Activated B cell treated with CpG ODN at 0.5 μM for 24 hours (primary cell): ENCODE results near the gene DMRT1. TPM values are rescaled to one million over a fixed set of nuclear protein-coding genes. Genes with fewer than 3 reads are reported as not detected.

Experiments used
- ATAC-seq: fragments of 200-7000 bp; cut with Tn5 transposase; one replicate; pipeline ENCODE4 v1.10.0; 2021; ENCODE audit warnings: low read depth, mild to moderate bottlenecking, moderate library complexity
- CTCF ChIA-PET: fragments of 350-600 bp; sonication (Branson Sonifier 250); formaldehyde crosslinking; loops from one replicate; lab custom pipeline; 2021; ENCODE audit warnings: antibody characterized with exemption; lab: Charles Lee
- POLR2A ChIA-PET: fragments of 350-600 bp; sonication (Branson Sonifier 250); formaldehyde crosslinking; loops from one replicate; lab custom pipeline; 2021; ENCODE audit warnings: antibody characterized with exemption; lab: Charles Lee
- DNase-seq: peaks from one replicate; pipeline ENCODE4 v3.0.0; 2022
- H3K27ac Mint-ChIP-seq: one replicate; pipeline ENCODE4 v1.8.0; 2020; ENCODE audit warnings: mixed read lengths
- H3K27me3 Mint-ChIP-seq: one replicate; pipeline ENCODE4 v1.8.0; 2021; ENCODE audit warnings: mixed read lengths
- H3K36me3 Mint-ChIP-seq: one replicate; pipeline ENCODE4 v1.8.0; 2021; ENCODE audit warnings: low read depth, mixed read lengths
- H3K4me1 Mint-ChIP-seq: one replicate; pipeline ENCODE4 v1.8.0; 2021; ENCODE audit warnings: mixed read lengths
- H3K4me3 Mint-ChIP-seq: one replicate; pipeline ENCODE4 v1.8.0; 2020; ENCODE audit warnings: mild to moderate bottlenecking, mixed read lengths
- H3K9me3 Mint-ChIP-seq: one replicate; pipeline ENCODE4 v1.8.0; 2020; ENCODE audit warnings: mixed read lengths
- CTCF ChIP-seq: fragments of 200-600 bp; IDR thresholded peaks from one replicate; pipeline ENCODE4 v1.8.0; 2022; ENCODE audit warnings: antibody characterized with exemption, mild to moderate bottlenecking
- intact Hi-C: fragments of 100-400 bp; cut with micrococcal nuclease; formaldehyde crosslinking; loops from one replicate; pipeline ENCODE4 v1.15.1; 2024
- total RNA-seq: library from RNA; stranded (reverse); gene quantifications from 2 replicates; pipeline ENCODE4 v1.2.3, GENCODE V29; 2022

DMRT1 gene
- total RNA-seq, 1 donor from 2014 or later: not detected

DNA sequence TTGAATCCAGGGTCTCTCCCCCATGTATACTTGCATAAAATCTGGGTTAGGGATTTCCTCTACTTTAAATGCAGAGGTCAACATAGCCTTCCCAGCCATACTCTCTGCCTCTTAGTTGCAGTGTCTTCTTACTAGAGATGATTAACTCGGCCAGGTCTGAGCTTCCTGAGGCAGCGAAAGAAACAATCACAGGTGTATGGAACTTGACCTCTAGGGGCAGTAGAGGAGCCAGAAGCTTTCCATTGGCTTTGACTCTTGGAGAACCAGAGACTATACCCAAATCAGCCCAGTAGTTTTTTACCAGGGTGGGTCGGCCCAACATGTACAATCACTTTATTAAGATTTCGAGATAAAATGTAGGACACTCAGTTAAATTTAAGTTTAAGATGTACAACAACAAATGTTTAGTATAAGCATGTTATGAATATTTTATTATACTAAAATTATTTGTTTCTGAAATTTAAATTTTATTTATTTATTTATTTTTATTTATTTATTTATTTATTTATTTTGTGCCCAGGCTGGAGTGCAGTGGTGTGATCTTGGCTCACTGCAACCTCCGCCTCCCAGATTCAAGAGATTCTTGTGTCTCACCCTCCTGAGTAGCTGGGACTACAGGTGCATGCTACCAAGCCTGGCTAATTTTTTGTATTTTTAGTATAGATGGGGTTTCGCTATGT lies 87.0 kb downstream of the DMRT1 start:
- CTCF ChIA-PET: no interaction called here
- H3K4me3 Mint-ChIP-seq: no peak overlapping the region
- no peak for DNase-seq
- no peaks in the 10 kb centered on the region for H3K36me3 Mint-ChIP-seq
- POLR2A ChIA-PET: no interaction called here
- TF ChIP-seq CTCF: no peak
- no peak for ATAC-seq
- no peaks in the 10 kb centered on the region for H3K9me3 Mint-ChIP-seq
- intact Hi-C loops: no loop called here
- H3K27ac Mint-ChIP-seq: no peak overlapping the region
- H3K4me1 Mint-ChIP-seq: no peaks in the 10 kb centered on the region
- H3K27me3 Mint-ChIP-seq: peaks cover 5% of the 10 kb centered on the region

DNA sequence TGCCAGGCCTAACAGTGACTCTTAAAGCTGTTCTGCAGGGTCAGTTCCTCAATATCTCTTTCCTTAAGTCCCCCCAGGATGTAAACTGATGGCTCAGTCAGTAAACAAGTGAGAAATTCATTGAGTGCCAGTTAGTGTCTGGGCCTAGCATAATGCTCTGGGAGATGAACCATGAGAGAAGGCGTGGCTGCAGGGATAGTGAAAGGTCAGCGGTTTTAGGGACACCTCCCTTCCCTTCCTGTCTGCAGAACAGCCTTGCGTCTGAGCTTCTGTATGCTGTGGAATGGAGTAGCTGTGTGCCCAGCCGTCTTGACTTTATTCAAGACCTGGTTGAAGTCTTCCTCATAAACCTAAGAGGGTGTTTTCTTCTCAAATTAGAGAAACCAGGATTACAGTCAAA lies 88.2 kb downstream of the DMRT1 start:
- ChIA-PET CTCF (interaction anchor here (0.7 kb wide), 1 partner anchor 404 kb away, joined by 4 read pairs; no protein-coding TSS in a partner anchor), POLR2A (no interaction called here)
- ATAC-seq (no peak), DNase-seq (no peak)
- Mint-ChIP-seq H3K27me3 (peaks cover 8% of the 10 kb centered on the region), H3K4me1 (no peaks in the 10 kb centered on the region), H3K4me3 (no peak overlapping the region), H3K27ac (no peak overlapping the region), H3K9me3 (no peaks in the 10 kb centered on the region), H3K36me3 (no peaks in the 10 kb centered on the region)
- no peak for TF ChIP-seq CTCF
- intact Hi-C loops: no loop called here

- Mint-ChIP-seq H3K9me3 (peaks cover 2% of the 10 kb centered on the region), H3K4me1 (no peaks in the 10 kb centered on the region), H3K4me3 (no peak overlapping the region), H3K27ac (no peak overlapping the region), H3K36me3 (no peaks in the 10 kb centered on the region), H3K27me3 (peaks cover 19% of the 10 kb centered on the region)
- ChIA-PET CTCF (no interaction called here), POLR2A (no interaction called here)
- no peak for TF ChIP-seq CTCF
- DNase-seq (no peak), ATAC-seq (no peak)
- intact Hi-C loops: no loop called here
Observed at GRCh38 chr9:933356-933755, 91.9 kb downstream of the DMRT1 start.

- intact Hi-C loops: no loop called here
- H3K9me3 Mint-ChIP-seq: peaks cover 9% of the 10 kb centered on the region
- POLR2A ChIA-PET: no interaction called here
- ATAC-seq: no peak
- CTCF ChIA-PET: no interaction called here
- no peak overlapping the region for H3K27ac Mint-ChIP-seq
- H3K4me3 Mint-ChIP-seq: no peak overlapping the region
- no peak for TF ChIP-seq CTCF
- no peaks in the 10 kb centered on the region for H3K4me1 Mint-ChIP-seq
- peaks cover 29% of the 10 kb centered on the region for H3K27me3 Mint-ChIP-seq
- DNase-seq: no peak
- H3K36me3 Mint-ChIP-seq: no peaks in the 10 kb centered on the region
Observed at GRCh38 chr9:935348-935965, 94.0 kb downstream of the DMRT1 start.

DNA sequence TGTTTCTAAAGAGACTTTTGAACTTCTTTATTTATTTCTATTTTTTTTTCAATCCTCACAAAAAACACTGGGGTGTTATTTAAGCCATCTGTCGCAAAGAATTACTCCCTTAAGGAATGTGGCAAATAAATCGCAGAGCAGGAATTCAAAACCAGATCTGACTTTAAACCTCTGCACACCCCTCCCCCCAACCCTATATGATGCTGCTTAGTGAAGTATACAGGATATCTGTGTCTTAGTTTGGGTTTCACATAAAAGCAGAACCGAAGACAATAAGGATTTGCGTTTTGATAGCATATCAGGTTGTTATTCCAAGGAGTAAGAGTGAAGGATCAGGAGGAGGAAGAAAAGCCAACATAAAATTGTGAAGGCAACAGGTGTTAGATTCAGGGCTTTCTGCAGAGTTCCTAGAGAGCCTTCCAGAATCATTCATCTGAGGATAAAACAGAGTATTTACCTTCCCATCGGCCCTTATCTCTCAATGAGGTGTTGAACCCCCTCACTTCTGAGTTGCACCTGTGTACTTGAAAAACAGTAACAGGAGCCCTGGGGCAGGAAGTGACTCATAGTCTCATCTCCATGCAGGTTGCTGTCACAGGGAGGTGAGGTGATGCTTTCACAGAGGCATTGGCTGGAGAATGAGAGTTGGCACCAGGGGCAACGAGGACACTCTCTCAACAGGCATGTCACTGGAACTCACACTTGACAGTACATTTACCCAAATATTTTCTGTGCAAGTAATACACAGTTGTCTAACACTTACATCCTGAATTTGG lies 101.5 kb downstream of the DMRT1 start:
- DNase-seq: no peak
- H3K27ac Mint-ChIP-seq: no peak overlapping the region
- TF ChIP-seq CTCF: no peak
- intact Hi-C loops: no loop called here
- H3K36me3 Mint-ChIP-seq: no peaks in the 10 kb centered on the region
- CTCF ChIA-PET: no interaction called here
- H3K27me3 Mint-ChIP-seq: peaks cover 23% of the 10 kb centered on the region
- POLR2A ChIA-PET: no interaction called here
- H3K4me1 Mint-ChIP-seq: no peaks in the 10 kb centered on the region
- H3K9me3 Mint-ChIP-seq: peaks cover 8% of the 10 kb centered on the region
- ATAC-seq: no peak
- no peak overlapping the region for H3K4me3 Mint-ChIP-seq
